Measurements from ENCODE around the gene RBMS1. TPM values are rescaled to one million over a fixed set of nuclear protein-coding genes. Genes with fewer than 3 reads are reported as not detected.

Gene RBMS1
- total and polyA plus RNA-seq, 3 donors from 2014 or later = 26.8 to 34.7 (median 30.0) TPM

GRCh38 chr2:160257743-160258491 is 235.7 kb downstream of the RBMS1 start:
- H3K9me3 ChIP-seq = no peaks in the 10 kb centered on the region
- peak overlapping the region in 1 of 2 donors; percentile 5 for H3K4me3 ChIP-seq
- H3K27ac ChIP-seq = no peak overlapping the region
- no peaks in the 10 kb centered on the region for H3K4me1 ChIP-seq
- DNase-seq = peak; percentile 14
- no peaks in the 10 kb centered on the region for H3K36me3 ChIP-seq (ENCODE audit: low read depth, missing control alignments)
- no peaks in the 10 kb centered on the region for H3K27me3 ChIP-seq
- WGBS, 2 donors = 67 to 77% methylated on average over 12 of the region's 12 CpGs
- TF ChIP-seq POLR2A (IDR thresholded peaks at IDR 0.05) = no peak
- TF ChIP-seq CTCF (IDR thresholded peaks at IDR 0.05) = no peak
- intact Hi-C loops (cut with DNase I; ENCODE audit: low total_unique reads) = no loop called here

DNA sequence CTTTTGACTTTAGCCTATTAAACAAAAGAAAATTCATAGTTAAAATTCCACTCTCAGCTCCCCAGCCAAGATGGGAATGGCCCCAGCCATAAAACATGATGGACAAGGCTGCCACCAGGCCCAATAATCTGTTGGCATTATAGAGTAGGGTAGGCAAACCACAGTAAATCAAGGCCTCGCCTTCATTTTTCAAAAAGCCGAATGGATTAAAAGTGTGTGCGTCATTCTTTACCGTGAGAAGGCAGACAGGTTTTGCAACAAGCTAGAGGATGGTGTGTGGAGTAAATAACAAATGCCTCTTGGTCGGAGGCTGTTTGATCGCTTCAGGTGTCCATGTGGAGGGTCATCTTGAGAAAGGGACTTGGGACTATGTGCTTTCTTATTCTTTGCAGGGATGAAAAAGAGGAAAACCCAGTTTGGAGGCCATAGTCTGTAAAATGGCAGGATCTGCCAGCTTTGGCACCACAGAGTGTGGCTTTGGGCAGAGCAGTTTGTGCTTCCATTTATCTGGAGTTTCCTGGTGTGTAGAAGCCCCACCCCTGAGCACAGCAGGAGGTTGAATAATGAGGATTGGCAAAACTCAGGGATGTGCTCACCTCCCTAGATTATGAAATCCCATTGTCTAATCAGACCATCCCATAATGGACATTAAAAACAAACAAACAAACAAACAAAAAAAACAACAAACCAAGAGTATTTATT is 236.4 kb downstream of the RBMS1 start:
- Histone ChIP-seq H3K27ac (no peak overlapping the region), H3K9me3 (no peaks in the 10 kb centered on the region), H3K4me3 (no peak overlapping the region), H3K4me1 (no peaks in the 10 kb centered on the region), H3K27me3 (no peaks in the 10 kb centered on the region), H3K36me3 (ENCODE audit: low read depth, missing control alignments) (no peaks in the 10 kb centered on the region)
- TF ChIP-seq POLR2A (IDR thresholded peaks at IDR 0.05) (no peak), CTCF (IDR thresholded peaks at IDR 0.05) (no peak)
- DNase-seq = no peak
- intact Hi-C loops (cut with DNase I; ENCODE audit: low total_unique reads) = no loop called here
- WGBS, 2 donors = 61 to 74% methylated on average over 6 of the region's 6 CpGs

- WGBS, 2 donors = 88 to 91% methylated on average over 1 of the region's 1 CpG
- no peaks in the 10 kb centered on the region for H3K36me3 ChIP-seq (ENCODE audit: low read depth, missing control alignments)
- H3K4me1 ChIP-seq = no peaks in the 10 kb centered on the region
- no peak overlapping the region for H3K4me3 ChIP-seq
- no peaks in the 10 kb centered on the region for H3K27me3 ChIP-seq
- no peak for DNase-seq
- no peak overlapping the region for H3K27ac ChIP-seq
- intact Hi-C loops (cut with DNase I; ENCODE audit: low total_unique reads) = no loop called here
- TF ChIP-seq POLR2A (IDR thresholded peaks at IDR 0.05) (no peak), CTCF (IDR thresholded peaks at IDR 0.05) (no peak)
- H3K9me3 ChIP-seq = no peaks in the 10 kb centered on the region
Observed at GRCh38 chr2:160256507-160256906, 237.1 kb downstream of the RBMS1 start.

- no peak overlapping the region for H3K4me3 ChIP-seq
Observed at GRCh38 chr2:160255408-160255807, 238.2 kb downstream of the RBMS1 start.

More at GRCh38 chr2:160255408-160255807, 238.2 kb downstream of the RBMS1 start:
- intact Hi-C loops (cut with DNase I; ENCODE audit: low total_unique reads) = no loop called here
- Histone ChIP-seq H3K27ac (no peak overlapping the region), H3K27me3 (no peaks in the 10 kb centered on the region), H3K9me3 (no peaks in the 10 kb centered on the region), H3K4me1 (no peaks in the 10 kb centered on the region), H3K36me3 (ENCODE audit: low read depth, missing control alignments) (no peaks in the 10 kb centered on the region)
- 94 to 96% methylated on average over 1 of the region's 1 CpG for WGBS, 2 donors
- TF ChIP-seq CTCF (IDR thresholded peaks at IDR 0.05) (no peak), POLR2A (IDR thresholded peaks at IDR 0.05) (no peak)
- DNase-seq = no peak
